OCI-LY1 (cell line): Measurements from ENCODE around the gene CLEC4F.

Experiments used
- EZH2 ChIP-seq: fragments of 200-600 bp; sonication (generic), shearing (Covaris generic); IDR thresholded peaks from 2 replicates; pipeline ENCODE4 v1.8.0; 2017; ENCODE audit warnings: borderline replicate concordance, mixed run types, mild to moderate bottlenecking, antibody characterized with exemption, low read length, moderate library complexity, mixed read lengths
- TF ChIP-seq, protein P1 (sequence below): fragments of 200-600 bp; sonication (generic), shearing (Covaris generic); IDR thresholded peaks from 2 replicates; pipeline ENCODE4 v1.5.1; 2017; ENCODE audit warnings: mild to moderate bottlenecking, antibody characterized with exemption, low read length, moderate library complexity, mixed read lengths

DNA sequence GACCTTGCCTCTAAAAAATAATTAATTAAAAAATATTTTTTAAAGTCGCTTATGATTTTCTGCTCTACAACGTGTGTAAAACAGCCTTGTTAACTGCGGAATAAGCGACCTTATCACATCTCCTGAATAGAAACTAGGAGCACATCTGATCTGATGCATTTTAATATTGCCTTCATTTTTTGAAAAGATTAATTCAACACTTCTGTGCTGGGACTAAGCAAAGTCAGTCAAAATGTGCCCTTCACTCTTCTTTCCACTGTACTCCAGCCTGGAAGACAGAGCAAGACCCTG lies 12.6 kb downstream of the CLEC4F start:
- TF ChIP-seq, protein P1, sequence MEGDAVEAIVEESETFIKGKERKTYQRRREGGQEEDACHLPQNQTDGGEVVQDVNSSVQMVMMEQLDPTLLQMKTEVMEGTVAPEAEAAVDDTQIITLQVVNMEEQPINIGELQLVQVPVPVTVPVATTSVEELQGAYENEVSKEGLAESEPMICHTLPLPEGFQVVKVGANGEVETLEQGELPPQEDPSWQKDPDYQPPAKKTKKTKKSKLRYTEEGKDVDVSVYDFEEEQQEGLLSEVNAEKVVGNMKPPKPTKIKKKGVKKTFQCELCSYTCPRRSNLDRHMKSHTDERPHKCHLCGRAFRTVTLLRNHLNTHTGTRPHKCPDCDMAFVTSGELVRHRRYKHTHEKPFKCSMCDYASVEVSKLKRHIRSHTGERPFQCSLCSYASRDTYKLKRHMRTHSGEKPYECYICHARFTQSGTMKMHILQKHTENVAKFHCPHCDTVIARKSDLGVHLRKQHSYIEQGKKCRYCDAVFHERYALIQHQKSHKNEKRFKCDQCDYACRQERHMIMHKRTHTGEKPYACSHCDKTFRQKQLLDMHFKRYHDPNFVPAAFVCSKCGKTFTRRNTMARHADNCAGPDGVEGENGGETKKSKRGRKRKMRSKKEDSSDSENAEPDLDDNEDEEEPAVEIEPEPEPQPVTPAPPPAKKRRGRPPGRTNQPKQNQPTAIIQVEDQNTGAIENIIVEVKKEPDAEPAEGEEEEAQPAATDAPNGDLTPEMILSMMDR = no peak
- TF ChIP-seq EZH2 = no peak
